ENCODE data around the gene FURIN. TPM values are rescaled to one million over a fixed set of nuclear protein-coding genes. Genes with fewer than 3 reads are reported as not detected.

FURIN gene
- total and polyA plus RNA-seq, 9 of the 15 experiments (the other 6 are each of a cell fraction or from before 2014, with no cell fraction given), result 0.92 to 99.9 (median 34.8) TPM

- peak; percentile 59; the same call in 1 of the 2 replicates for TF ChIP-seq RREB1 (CRISPR knock-in tag; IDR thresholded peaks at IDR 0.05)
- peak; percentile 96 for TF ChIP-seq ETV5 (CRISPR knock-in tag; IDR thresholded peaks at IDR 0.05; ENCODE audit: low read depth)
- TF ChIP-seq MYBL2 (IDR thresholded peaks at IDR 0.05; ENCODE audit: low read depth), result no peak
- no peak for TF ChIP-seq MYBL2 (CRISPR knock-in tag; IDR thresholded peaks at IDR 0.05; ENCODE audit: borderline replicate concordance)
- no peak for TF ChIP-seq TOE1 (IDR thresholded peaks at IDR 0.05; ENCODE audit: borderline replicate concordance)
- no peak for TF ChIP-seq TOE1 (CRISPR knock-in tag; IDR thresholded peaks at IDR 0.05; ENCODE audit: borderline replicate concordance, low read depth)
- 0 out of 2 replicates have a peak, but pooled peaks have one; percentile 5 for TF ChIP-seq TCFL5 (CRISPR knock-in tag; conservative IDR thresholded peaks at IDR 0.05)
- TF ChIP-seq ZNF311 (CRISPR knock-in tag; IDR thresholded peaks at IDR 0.05), result peak; percentile 42; the same call in 1 of the 2 replicates
- no peak for TF ChIP-seq TSHZ1 (CRISPR knock-in tag; IDR thresholded peaks at IDR 0.05)
- TF ChIP-seq NCOA2 (IDR thresholded peaks at IDR 0.05; ENCODE audit: partially characterized antibody in 2 of 2), result no peak
- peak; percentile 90 for TF ChIP-seq SOX6 (IDR thresholded peaks at IDR 0.05)
- TF ChIP-seq ZNF24 (IDR thresholded peaks at IDR 0.05), result 0 out of 2 replicates have a peak, but pooled peaks have one; percentile 31
- TF ChIP-seq ZBTB33 (CRISPR knock-in tag; IDR thresholded peaks at IDR 0.05), result no peak
- TF ChIP-seq SIN3B (IDR thresholded peaks at IDR 0.05; ENCODE audit: low read depth), result no peak
Observed at GRCh38 chr15:90869601-90870353, 1.4 kb downstream of the FURIN start (continued).

All from K562 (cell line).